ENCODE results near the gene HOTAIR.

HOTAIR gene

GRCh38 chr12:53927220-53928029 is 47.3 kb downstream of the HOTAIR start:
- no peak for DNase-seq (ENCODE audit: low spot score)
- TF ChIP-seq, protein P1, sequence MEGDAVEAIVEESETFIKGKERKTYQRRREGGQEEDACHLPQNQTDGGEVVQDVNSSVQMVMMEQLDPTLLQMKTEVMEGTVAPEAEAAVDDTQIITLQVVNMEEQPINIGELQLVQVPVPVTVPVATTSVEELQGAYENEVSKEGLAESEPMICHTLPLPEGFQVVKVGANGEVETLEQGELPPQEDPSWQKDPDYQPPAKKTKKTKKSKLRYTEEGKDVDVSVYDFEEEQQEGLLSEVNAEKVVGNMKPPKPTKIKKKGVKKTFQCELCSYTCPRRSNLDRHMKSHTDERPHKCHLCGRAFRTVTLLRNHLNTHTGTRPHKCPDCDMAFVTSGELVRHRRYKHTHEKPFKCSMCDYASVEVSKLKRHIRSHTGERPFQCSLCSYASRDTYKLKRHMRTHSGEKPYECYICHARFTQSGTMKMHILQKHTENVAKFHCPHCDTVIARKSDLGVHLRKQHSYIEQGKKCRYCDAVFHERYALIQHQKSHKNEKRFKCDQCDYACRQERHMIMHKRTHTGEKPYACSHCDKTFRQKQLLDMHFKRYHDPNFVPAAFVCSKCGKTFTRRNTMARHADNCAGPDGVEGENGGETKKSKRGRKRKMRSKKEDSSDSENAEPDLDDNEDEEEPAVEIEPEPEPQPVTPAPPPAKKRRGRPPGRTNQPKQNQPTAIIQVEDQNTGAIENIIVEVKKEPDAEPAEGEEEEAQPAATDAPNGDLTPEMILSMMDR (IDR thresholded peaks at IDR 0.05; ENCODE audit: extremely low read depth, missing control alignments), result no peak

- TF ChIP-seq, protein P1 (IDR thresholded peaks at IDR 0.05; ENCODE audit: extremely low read depth, missing control alignments), result no peak
- no peak for DNase-seq (ENCODE audit: low spot score)
These were observed 50.0 kb downstream of the HOTAIR start for GRCh38 chr12:53924521-53925405.

- TF ChIP-seq, protein P1 (IDR thresholded peaks at IDR 0.05; ENCODE audit: extremely low read depth, missing control alignments), result no peak
These were observed 57.7 kb downstream of the HOTAIR start for GRCh38 chr12:53916788-53917655.

More at GRCh38 chr12:53916788-53917655, 57.7 kb downstream of the HOTAIR start:
- DNase-seq (ENCODE audit: low spot score), result no peak
